HCT116 (cell line): ENCODE data around the gene ADPRHL1. TPM values are rescaled to one million over a fixed set of nuclear protein-coding genes. Genes with fewer than 3 reads are reported as not detected.

ENCODE experiments used
- ATAC-seq: fragments of 200-7000 bp; cut with Tn5 transposase; 2 replicates; pipeline ENCODE4 v1.9.1; 2020; ENCODE audit warnings: mild to moderate bottlenecking, moderate library complexity
- BruUV-seq: library from RNA; stranded (reverse); fragments of 400-500 nt; replicated peaks from 2 replicates; lab custom pipeline; 2021; lab: Mats Ljungman, UMichigan
- CTCF ChIA-PET: fragments of 300-600 bp; sonication (Branson Sonifier 250); formaldehyde crosslinking; loops from one replicate; lab custom pipeline; 2021; ENCODE audit warnings: antibody characterized with exemption; lab: Charles Lee
- POLR2A ChIA-PET: fragments of 300-600, 350-600 bp; sonication (Branson Sonifier 250); formaldehyde crosslinking; loops from one replicate; lab custom pipeline; 2021; ENCODE audit warnings: antibody characterized with exemption; lab: Charles Lee
- RAD21 ChIA-PET, 2 experiments: fragments of 300-600 bp; sonication (Branson Sonifier 250); formaldehyde crosslinking; loops; one replicate each; lab custom pipeline; 2023; ENCODE audit warnings: low total read pairs in 2 of 2; ENCODE audit not compliant: uncharacterized antibody in 2 of 2, unreplicated experiment in 2 of 2, low non-redundant PET in 1 of 2; lab: Charles Lee
- DNase-seq: peaks from one replicate; pipeline ENCODE4 v3.0.0-alpha.2; 2010; ENCODE audit warnings: low read depth, low spot score
- H2AFZ ChIP-seq: fragments of 200-600 bp; shearing (Covaris generic), sonication (generic); 2 replicates; pipeline ENCODE4 v1.6.1; 2017; ENCODE audit warnings: low read depth, mixed run types, mixed read lengths, antibody characterized with exemption, low read length; ENCODE audit not compliant: poor library complexity, severe bottlenecking
- H3K27ac ChIP-seq: 2 replicates; pipeline ENCODE4 v1.5.1; 2012; ENCODE audit warnings: low read depth, low read length
- H3K27me3 ChIP-seq: fragments of 200-600 bp; sonication (generic); 2 replicates; pipeline ENCODE4 v1.6.1; 2016; ENCODE audit warnings: mixed run types, low read length, mixed read lengths; ENCODE audit not compliant: insufficient read depth
- H3K36me3 ChIP-seq, 2 experiments: fragments of 200-500 bp in 1 of 2; fragments of 200-600 bp in 1 of 2; sonication (Bioruptor generic) in 1 of 2; sonication (generic) in 1 of 2; 2 replicates each; pipeline versions ENCODE4 v1.5.1 to v1.6.1; 2014 to 2016; ENCODE audit warnings: low read length in 2 of 2, inconsistent platforms in 1 of 2, mixed read lengths in 1 of 2, mixed run types in 1 of 2; ENCODE audit not compliant: insufficient read depth in 2 of 2, control insufficient read depth in 1 of 2
- H3K4me1 ChIP-seq, 2 experiments: fragments of 200-600 bp in 1 of 2; sonication (generic) in 1 of 2; 2 replicates each; pipeline versions ENCODE4 v1.5.1 to v1.6.1; 2012 to 2017; ENCODE audit warnings: low read length in 2 of 2, inconsistent platforms in 1 of 2, mild to moderate bottlenecking in 1 of 2, mixed read lengths in 1 of 2, mixed run types in 1 of 2, moderate library complexity in 1 of 2; ENCODE audit not compliant: insufficient read depth in 2 of 2, control insufficient read depth in 1 of 2
- H3K4me2 ChIP-seq: fragments of 200-600 bp; sonication (generic); 2 replicates; pipeline ENCODE4 v1.6.1; 2017; ENCODE audit warnings: mixed run types, low read length, mixed read lengths
- H3K4me3 ChIP-seq, 2 experiments: fragments of 200-600 bp in 1 of 2; sonication (generic) in 1 of 2; replicated peaks in 1 of 2; 2 replicates each; pipeline ENCODE4 v1.5.1; 2011 to 2016; ENCODE audit warnings: low read length in 2 of 2, control low read depth in 1 of 2, low read depth in 1 of 2, mild to moderate bottlenecking in 1 of 2, mixed read lengths in 1 of 2, mixed run types in 1 of 2
- H3K79me2 ChIP-seq: fragments of 200-600 bp; sonication (generic); 2 replicates; pipeline ENCODE4 v1.6.1; 2017; ENCODE audit warnings: mild to moderate bottlenecking, mixed run types, low read length, moderate library complexity, mixed read lengths; ENCODE audit not compliant: insufficient read depth
- H3K9ac ChIP-seq: fragments of 200-600 bp; sonication (generic); 2 replicates; pipeline ENCODE4 v1.6.1; 2016; ENCODE audit warnings: low read length, mixed read lengths
- H3K9me2 ChIP-seq: fragments of 200-600 bp; sonication (generic), shearing (Covaris generic); 2 replicates; pipeline ENCODE4 v1.6.1; 2017; ENCODE audit warnings: mixed run types, mild to moderate bottlenecking, moderate library complexity; ENCODE audit not compliant: insufficient read depth
- H3K9me3 ChIP-seq, 2 experiments: fragments of 200-500 bp in 1 of 2; fragments of 200-600 bp in 1 of 2; sonication (Bioruptor generic) in 1 of 2; sonication (generic) in 1 of 2; 2 replicates each; pipeline ENCODE4 v1.6.1; 2014 to 2017; ENCODE audit warnings: low read length in 2 of 2, mixed read lengths in 2 of 2, inconsistent platforms in 1 of 2, low read depth in 1 of 2, mild to moderate bottlenecking in 1 of 2, mixed run types in 1 of 2, moderate library complexity in 1 of 2; ENCODE audit not compliant: control insufficient read depth in 1 of 2, insufficient read depth in 1 of 2
- H4K20me1 ChIP-seq: fragments of 200-600 bp; sonication (generic), shearing (Covaris generic); 2 replicates; pipeline ENCODE4 v1.6.1; 2017; ENCODE audit warnings: mixed run types, mild to moderate bottlenecking, moderate library complexity; ENCODE audit not compliant: insufficient read depth
- ATF3 ChIP-seq: IDR thresholded peaks from 2 replicates; pipeline ENCODE4 v1.6.1; 2012
- CEBPB ChIP-seq: IDR thresholded peaks from 2 replicates; pipeline ENCODE4 v1.6.1; 2012; ENCODE audit warnings: low read depth
- CTCF ChIP-seq, 3 experiments: fragments of 200-600 bp in 1 of 3; sonication (generic) in 1 of 3; IDR thresholded peaks in 2 of 3; conservative IDR thresholded peaks in 1 of 3; 2 replicates each; pipeline ENCODE4 v1.5.1; 2012 to 2017; ENCODE audit warnings: low read depth in 2 of 3, low read length in 2 of 3, antibody characterized with exemption in 1 of 3, borderline replicate concordance in 1 of 3, control low read depth in 1 of 3, mild to moderate bottlenecking in 1 of 3, mixed read lengths in 1 of 3, mixed run types in 1 of 3, moderate library complexity in 1 of 3; ENCODE audit not compliant: insufficient read depth in 1 of 3
- EGR1 ChIP-seq: IDR thresholded peaks from 2 replicates; pipeline ENCODE4 v1.6.1; 2012; ENCODE audit warnings: low read depth
- ELF1 ChIP-seq: IDR thresholded peaks from 2 replicates; pipeline ENCODE4 v1.6.1; 2012; ENCODE audit warnings: low read depth, borderline replicate concordance
- EZH2phosphoT487 ChIP-seq: fragments of 200-600 bp; IDR thresholded peaks from 2 replicates; pipeline ENCODE4 v1.6.1; 2018; ENCODE audit warnings: antibody characterized with exemption, borderline replicate concordance
- FOSL1 ChIP-seq: IDR thresholded peaks from 2 replicates; pipeline ENCODE4 v1.6.1; 2012; ENCODE audit warnings: low read depth
- JUND ChIP-seq: IDR thresholded peaks from 2 replicates; pipeline ENCODE4 v1.6.1; 2012
- MAX ChIP-seq: IDR thresholded peaks from 2 replicates; pipeline ENCODE4 v1.6.1; 2012
- POLR2A ChIP-seq: IDR thresholded peaks from 2 replicates; pipeline ENCODE4 v1.7.0; 2011; ENCODE audit warnings: borderline replicate concordance; ENCODE audit not compliant: insufficient read depth, insufficient read length; ENCODE audit errors: extremely low read depth
- RAD21 ChIP-seq: IDR thresholded peaks from 2 replicates; pipeline ENCODE4 v1.6.1; 2012; ENCODE audit warnings: low read depth, mild to moderate bottlenecking
- SIN3A ChIP-seq: IDR thresholded peaks from 2 replicates; pipeline ENCODE4 v1.6.1; 2012; ENCODE audit warnings: low read depth
- SP1 ChIP-seq: IDR thresholded peaks from 2 replicates; pipeline ENCODE4 v1.6.1; 2012; ENCODE audit warnings: low read depth
- ZNF274 ChIP-seq: fragments of 200-500 bp; sonication (Bioruptor generic); IDR thresholded peaks from 2 replicates; pipeline ENCODE4 v1.6.1; 2014; ENCODE audit warnings: mild to moderate bottlenecking, low read depth, low read length, inconsistent platforms
- intact Hi-C: fragments of 100-400 bp; cut with micrococcal nuclease; formaldehyde crosslinking; loops from 2 replicates; pipeline ENCODE4 v1.10.0; 2022
- total RNA-seq: library from RNA; stranded (reverse); gene quantifications from one replicate; pipeline ENCODE4 v1.2.1, GENCODE V29; 2021; ENCODE audit not compliant: unreplicated experiment
- TF ChIP-seq, protein P1 (sequence below): IDR thresholded peaks from 2 replicates; pipeline ENCODE4 v1.6.1; 2012; ENCODE audit warnings: low read depth

ADPRHL1 gene
- total RNA-seq, 1 experiment from 2014 or later: 12.6 TPM

- intact Hi-C loops: no loop called here
- Histone ChIP-seq H3K4me2 (no peak overlapping the region), H3K27ac (no peak overlapping the region), H2AFZ (no peak overlapping the region), H3K9me3 (no peaks in the 10 kb centered on the region), H4K20me1 (no peaks in the 10 kb centered on the region), H3K9ac (no peak overlapping the region), H3K27me3 (no peaks in the 10 kb centered on the region; the same call in 1 of the 2 replicates), H3K9me2 (no peaks in the 10 kb centered on the region), H3K4me1 (no peaks in the 10 kb centered on the region), H3K36me3 (no peaks in the 10 kb centered on the region), H3K4me3 (no peak overlapping the region), H3K79me2 (no peaks in the 10 kb centered on the region)
- TF ChIP-seq ATF3: no peak
- TF ChIP-seq JUND: no peak
- no peak for TF ChIP-seq FOSL1
- no peak for TF ChIP-seq MAX
- no peak for TF ChIP-seq POLR2A
- TF ChIP-seq, protein P1, sequence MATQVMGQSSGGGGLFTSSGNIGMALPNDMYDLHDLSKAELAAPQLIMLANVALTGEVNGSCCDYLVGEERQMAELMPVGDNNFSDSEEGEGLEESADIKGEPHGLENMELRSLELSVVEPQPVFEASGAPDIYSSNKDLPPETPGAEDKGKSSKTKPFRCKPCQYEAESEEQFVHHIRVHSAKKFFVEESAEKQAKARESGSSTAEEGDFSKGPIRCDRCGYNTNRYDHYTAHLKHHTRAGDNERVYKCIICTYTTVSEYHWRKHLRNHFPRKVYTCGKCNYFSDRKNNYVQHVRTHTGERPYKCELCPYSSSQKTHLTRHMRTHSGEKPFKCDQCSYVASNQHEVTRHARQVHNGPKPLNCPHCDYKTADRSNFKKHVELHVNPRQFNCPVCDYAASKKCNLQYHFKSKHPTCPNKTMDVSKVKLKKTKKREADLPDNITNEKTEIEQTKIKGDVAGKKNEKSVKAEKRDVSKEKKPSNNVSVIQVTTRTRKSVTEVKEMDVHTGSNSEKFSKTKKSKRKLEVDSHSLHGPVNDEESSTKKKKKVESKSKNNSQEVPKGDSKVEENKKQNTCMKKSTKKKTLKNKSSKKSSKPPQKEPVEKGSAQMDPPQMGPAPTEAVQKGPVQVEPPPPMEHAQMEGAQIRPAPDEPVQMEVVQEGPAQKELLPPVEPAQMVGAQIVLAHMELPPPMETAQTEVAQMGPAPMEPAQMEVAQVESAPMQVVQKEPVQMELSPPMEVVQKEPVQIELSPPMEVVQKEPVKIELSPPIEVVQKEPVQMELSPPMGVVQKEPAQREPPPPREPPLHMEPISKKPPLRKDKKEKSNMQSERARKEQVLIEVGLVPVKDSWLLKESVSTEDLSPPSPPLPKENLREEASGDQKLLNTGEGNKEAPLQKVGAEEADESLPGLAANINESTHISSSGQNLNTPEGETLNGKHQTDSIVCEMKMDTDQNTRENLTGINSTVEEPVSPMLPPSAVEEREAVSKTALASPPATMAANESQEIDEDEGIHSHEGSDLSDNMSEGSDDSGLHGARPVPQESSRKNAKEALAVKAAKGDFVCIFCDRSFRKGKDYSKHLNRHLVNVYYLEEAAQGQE: no peak
- no peak for TF ChIP-seq ELF1
- no peak for TF ChIP-seq EGR1
- TF ChIP-seq SP1: no peak
- no peak for TF ChIP-seq RAD21
- no peak for TF ChIP-seq CTCF (IDR thresholded peaks at IDR 0.05 in 2 of 3, conservative IDR thresholded peaks at IDR 0.05 in 1 of 3; ENCODE audit: borderline replicate concordance in 1 of 3, insufficient read depth in 1 of 3, low read depth in 2 of 3, low read length in 2 of 3)
- TF ChIP-seq SIN3A: no peak
- TF ChIP-seq CEBPB: no peak
- no peak for TF ChIP-seq ZNF274
- TF ChIP-seq EZH2phosphoT487: no peak
- DNase-seq (no peak), ATAC-seq (no peak)
- POLR2A ChIA-PET: no interaction called here
- RAD21 ChIA-PET: no interaction called here
- CTCF ChIA-PET: interaction anchor here (1.3 kb wide), 1 partner anchor 12 kb away, joined by 3 read pairs; no protein-coding TSS in a partner anchor
- BruUV-seq: no TSS peak
Observed at GRCh38 chr13:113422807-113423519, 30.3 kb downstream of the ADPRHL1 start.
